Prostate gland (tissue), 2 donors: Measurements from ENCODE around the gene LFNG. TPM values are rescaled to one million over a fixed set of nuclear protein-coding genes. Genes with fewer than 3 reads are reported as not detected.

Experiments used
- DNase-seq: peaks from one replicate; pipeline ENCODE4 v3.0.0-alpha.2; 2019; ENCODE audit warnings: low spot score
- H3K27ac ChIP-seq, 2 donors: fragments of 200-600 bp; sonication (generic); 2 replicates each; pipeline ENCODE4 v1.5.1; 2017 to 2019
- H3K27me3 ChIP-seq: fragments of 200-600 bp; sonication (generic); replicated peaks from 2 replicates; pipeline ENCODE4 v1.5.1; 2019; ENCODE audit not compliant: insufficient read depth
- H3K36me3 ChIP-seq, 2 donors: fragments of 200-600 bp; sonication (generic); 1 replicate in 1 of 2; 2 replicates in 1 of 2; pipeline versions ENCODE4 v1.5.1 to v1.8.1; 2017 to 2019
- H3K4me1 ChIP-seq: fragments of 200-600 bp; sonication (generic); replicated peaks from 2 replicates; pipeline ENCODE4 v1.5.1; 2019
- H3K4me3 ChIP-seq, 2 donors: fragments of 200-600 bp; sonication (generic); 2 replicates each; pipeline ENCODE4 v1.5.1; 2017 to 2019
- H3K9me3 ChIP-seq: fragments of 200-600 bp; sonication (generic); 2 replicates; pipeline ENCODE4 v1.5.1; 2017
- CTCF ChIP-seq, 4 experiments: fragments of 200-600 bp in 2 of 4; fragments of 450-650 bp in 2 of 4; sonication (generic) in 2 of 4; IDR thresholded peaks; 1 replicate in 3 of 4; 2 replicates in 1 of 4; pipeline ENCODE4 v1.5.1; 2016 to 2019; ENCODE audit warnings: antibody characterized with exemption in 4 of 4, mild to moderate bottlenecking in 2 of 4, moderate library complexity in 2 of 4
- POLR2A ChIP-seq: fragments of 450-650 bp; IDR thresholded peaks from one replicate; pipeline ENCODE4 v1.6.1; 2016; ENCODE audit warnings: antibody characterized with exemption, mild to moderate bottlenecking
- POLR2AphosphoS5 ChIP-seq: sonication (generic); formaldehyde crosslinking; IDR thresholded peaks from one replicate; pipeline ENCODE4 v1.6.1; 2017; ENCODE audit warnings: antibody characterized with exemption
- WGBS: methylation state at CpG from one replicate; pipeline ENCODE4 v1.1.5; 2018; 5-methylcytosine and 5-hydroxymethylcytosine counted together
- intact Hi-C: fragments of 100-400 bp; cut with DNase I; formaldehyde crosslinking; loops from one replicate; pipeline ENCODE4 v1.14.2; 2022
- total RNA-seq, 2 donors: library from RNA; depleted of rRNA; stranded (reverse); fragments of >200 nt; gene quantifications; one replicate each; pipeline ENCODE4 v1.1.0, GENCODE V29; 2016

Gene LFNG
- total RNA-seq, 2 donors from 2014 or later: 45.6 to 51.7 TPM

GRCh38 chr7:2475678-2476015, 43.9 kb upstream of the LFNG start:
- DNase-seq: no peak
- intact Hi-C loops: no loop called here
- TF ChIP-seq POLR2A: no peak
- TF ChIP-seq POLR2AphosphoS5: no peak
- no peak for TF ChIP-seq CTCF (IDR thresholded peaks at IDR 0.05)
- Histone ChIP-seq H3K27ac (no peak overlapping the region), H3K27me3 (no peaks in the 10 kb centered on the region), H3K4me1 (peaks cover 11% of the 10 kb centered on the region), H3K9me3 (no peaks in the 10 kb centered on the region), H3K36me3 (no peaks in the 10 kb centered on the region), H3K4me3 (no peak overlapping the region)
- 95% methylated on average over 18 of the region's 18 CpGs for WGBS

- 83% methylated on average over 16 of the region's 16 CpGs for WGBS
Measured at GRCh38 chr7:2476298-2476697, 43.3 kb upstream of the LFNG start, which contains the start of gene GRIFIN. Gene GRIFIN (minus strand): TSS chr7:2476398. CDS start chr7:2476383, 15 bp downstream.

GRCh38 chr7:2476776-2477446, 42.7 kb upstream of the LFNG start:
- Histone ChIP-seq H3K27ac (no peak overlapping the region), H3K4me1 (peaks cover 11% of the 10 kb centered on the region), H3K27me3 (no peaks in the 10 kb centered on the region), H3K36me3 (no peaks in the 10 kb centered on the region), H3K4me3 (no peak overlapping the region), H3K9me3 (no peaks in the 10 kb centered on the region)
- TF ChIP-seq POLR2A (no peak), POLR2AphosphoS5 (no peak), CTCF (IDR thresholded peaks at IDR 0.05) (no peak)
- intact Hi-C loops: no loop called here
- no peak for DNase-seq
- whole genome bisulfite sequencing: 88% methylated on average over 25 of the region's 25 CpGs

More at GRCh38 chr7:2476298-2476697, 43.3 kb upstream of the LFNG start, which contains the start of gene GRIFIN:
- intact Hi-C loops: no loop called here
- no peak for TF ChIP-seq POLR2AphosphoS5
- TF ChIP-seq POLR2A: no peak
- no peak for TF ChIP-seq CTCF (IDR thresholded peaks at IDR 0.05)
- Histone ChIP-seq H3K4me3 (no peak within 1 kb of the TSS), H3K27me3 (no peaks in the 10 kb centered on the region), H3K36me3 (no peaks in the 10 kb centered on the region), H3K9me3 (no peaks in the 10 kb centered on the region), H3K27ac (no peak within 1 kb of the TSS), H3K4me1 (peaks cover 11% of the 10 kb centered on the region)
- DNase-seq: no peak

GRCh38 chr7:2477447-2478398, 41.9 kb upstream of the LFNG start:
- Histone ChIP-seq H3K36me3 (no peaks in the 10 kb centered on the region), H3K27me3 (no peaks in the 10 kb centered on the region), H3K4me3 (no peak overlapping the region), H3K9me3 (no peaks in the 10 kb centered on the region), H3K4me1 (peaks cover 11% of the 10 kb centered on the region), H3K27ac (peak overlapping the region; percentile 27 to 66)
- 53% methylated on average over 30 of the region's 34 CpGs for WGBS
- TF ChIP-seq POLR2AphosphoS5 (peak; percentile 55), POLR2A (no peak), CTCF (IDR thresholded peaks at IDR 0.05) (peak; percentile 48 to 87 (median 74))
- intact Hi-C loops: no loop called here
- peak; percentile 51 for DNase-seq
